Neuronal stem cell (in vitro differentiated cells): ENCODE measurements around the gene GPC5.

Experiments used
- DNase-seq: peaks from one replicate; pipeline ENCODE4 v3.0.0-alpha.2; 2013; ENCODE audit warnings: low spot score
- H2AFZ ChIP-seq: one replicate; pipeline ENCODE4 v1.6.1; 2013; ENCODE audit warnings: mild to moderate bottlenecking, low read length, inconsistent platforms
- H2AK5ac ChIP-seq: 2 replicates; pipeline ENCODE4 v1.6.1; 2013; ENCODE audit warnings: low read depth, mild to moderate bottlenecking, inconsistent platforms, low read length, moderate library complexity, mixed read lengths
- H2BK120ac ChIP-seq: 2 replicates; pipeline ENCODE4 v1.6.1; 2013; ENCODE audit warnings: low read depth, mild to moderate bottlenecking, inconsistent platforms, low read length, moderate library complexity, mixed read lengths
- H2BK12ac ChIP-seq: one replicate; pipeline ENCODE4 v1.6.1; 2013; ENCODE audit warnings: low read length, inconsistent platforms
- H2BK15ac ChIP-seq: 2 replicates; pipeline ENCODE4 v1.6.1; 2013; ENCODE audit warnings: mild to moderate bottlenecking, low read length, inconsistent platforms, mixed read lengths
- H2BK5ac ChIP-seq: one replicate; pipeline ENCODE4 v1.6.1; 2013; ENCODE audit warnings: inconsistent platforms, mild to moderate bottlenecking, low read length, moderate library complexity
- H3K14ac ChIP-seq: one replicate; pipeline ENCODE4 v1.6.1; 2013; ENCODE audit warnings: low read length, inconsistent platforms
- H3K18ac ChIP-seq: 2 replicates; pipeline ENCODE4 v1.6.1; 2013; ENCODE audit warnings: low read length, inconsistent platforms
- H3K23ac ChIP-seq: 2 replicates; pipeline ENCODE4 v1.6.1; 2013; ENCODE audit warnings: low read depth, mild to moderate bottlenecking, mixed read lengths, low read length, inconsistent platforms; ENCODE audit not compliant: poor library complexity
- H3K27ac ChIP-seq: replicated peaks from 3 replicates; pipeline ENCODE4 v1.5.1; 2013; ENCODE audit warnings: low read length, inconsistent platforms
- H3K27me3 ChIP-seq, 3 experiments: 2 replicates each; pipeline ENCODE4 v1.6.1; 2013; ENCODE audit warnings: low read length in 3 of 3, mild to moderate bottlenecking in 2 of 3, inconsistent platforms in 1 of 3, low read depth in 1 of 3, mixed read lengths in 1 of 3, moderate library complexity in 1 of 3; ENCODE audit not compliant: control insufficient read depth in 3 of 3, insufficient read depth in 3 of 3
- H3K36me3 ChIP-seq, 2 donors: replicated peaks in 1 of 2; 2 replicates each; pipeline ENCODE4 v1.6.1; 2013; ENCODE audit warnings: low read length in 2 of 2; ENCODE audit not compliant: control insufficient read depth in 2 of 2, insufficient read depth in 2 of 2
- H3K4ac ChIP-seq: 2 replicates; pipeline ENCODE4 v1.6.1; 2013; ENCODE audit warnings: inconsistent platforms, mild to moderate bottlenecking, low read length, moderate library complexity
- H3K4me1 ChIP-seq, 2 donors: 1 replicate in 1 of 2; 2 replicates in 1 of 2; pipeline ENCODE4 v1.6.1; 2013; ENCODE audit warnings: low read length in 2 of 2, low read depth in 1 of 2; ENCODE audit not compliant: control insufficient read depth in 2 of 2, insufficient read depth in 1 of 2
- H3K4me2 ChIP-seq: one replicate; pipeline ENCODE4 v1.6.1; 2013; ENCODE audit warnings: mild to moderate bottlenecking, low read length, inconsistent platforms; ENCODE audit not compliant: insufficient read depth, poor library complexity, severe bottlenecking
- H3K4me3 ChIP-seq, 2 donors: 2 replicates each; pipeline ENCODE4 v1.5.1; 2013; ENCODE audit warnings: low read length in 2 of 2, mild to moderate bottlenecking in 2 of 2, inconsistent platforms in 1 of 2, moderate library complexity in 1 of 2
- H3K79me1 ChIP-seq: one replicate; pipeline ENCODE4 v1.6.1; 2013; ENCODE audit warnings: low read depth, mild to moderate bottlenecking, inconsistent platforms, low read length, moderate library complexity
- H3K9ac ChIP-seq: one replicate; pipeline ENCODE4 v1.6.1; 2013; ENCODE audit warnings: mild to moderate bottlenecking, low read depth, low read length, inconsistent platforms; ENCODE audit not compliant: poor library complexity
- H3K9me3 ChIP-seq, 2 donors: replicated peaks in 1 of 2; 2 replicates each; pipeline versions ENCODE3 to v1.6.1; 2013; ENCODE audit warnings: low read length in 2 of 2, mild to moderate bottlenecking in 2 of 2, inconsistent platforms in 1 of 2, low read depth in 1 of 2, mixed read lengths in 1 of 2, moderate library complexity in 1 of 2; ENCODE audit not compliant: control insufficient read depth in 2 of 2, insufficient read depth in 1 of 2
- H4K8ac ChIP-seq: one replicate; pipeline ENCODE4 v1.6.1; 2013; ENCODE audit warnings: low read depth, mild to moderate bottlenecking, inconsistent platforms, low read length, moderate library complexity
- H4K91ac ChIP-seq: one replicate; pipeline ENCODE4 v1.6.1; 2013; ENCODE audit warnings: low read length, low read depth, mild to moderate bottlenecking, inconsistent platforms; ENCODE audit not compliant: poor library complexity
- WGBS, 2 donors: extraction: QIAGEN DNeasy Blood & Tissue Kit; methylation state at CpG; one replicate each; pipeline ENCODE4 v1.1.7; 2013; ENCODE audit warnings: missing lambda C conversion rate in 2 of 2, mixed read lengths in 1 of 2; ENCODE audit not compliant: insufficient read length in 2 of 2, insufficient replicate concordance in 1 of 2; ENCODE audit errors: extremely low coverage in 2 of 2; 5-methylcytosine and 5-hydroxymethylcytosine counted together

Gene GPC5

GRCh38 chr13:91930687-91931086, 532.3 kb downstream of the GPC5 start:
- H3K23ac ChIP-seq, result no peak overlapping the region
- no peak overlapping the region for H2AK5ac ChIP-seq
- H3K9me3 ChIP-seq, result no peaks in the 10 kb centered on the region
- no peak overlapping the region for H3K4me3 ChIP-seq
- no peak overlapping the region for H3K27ac ChIP-seq
- no peak overlapping the region for H2BK120ac ChIP-seq
- no peaks in the 10 kb centered on the region for H3K4me1 ChIP-seq
- no peak for DNase-seq
- no peak overlapping the region for H2BK12ac ChIP-seq
- no peak overlapping the region for H3K4me2 ChIP-seq
- H3K4ac ChIP-seq, result no peak overlapping the region
- no peak overlapping the region for H2AFZ ChIP-seq
- no peak overlapping the region for H2BK5ac ChIP-seq
- no peaks in the 10 kb centered on the region for H3K27me3 ChIP-seq
- no peak overlapping the region for H2BK15ac ChIP-seq
- H4K91ac ChIP-seq, result no peak overlapping the region
- no peak overlapping the region for H3K9ac ChIP-seq
- no peak overlapping the region for H3K14ac ChIP-seq
- no CpG with 5 or more reads among the region's 1 CpG for WGBS, 2 donors
- H3K36me3 ChIP-seq, result no peaks in the 10 kb centered on the region
- H4K8ac ChIP-seq, result no peak overlapping the region
- H3K79me1 ChIP-seq, result no peaks in the 10 kb centered on the region
- no peak overlapping the region for H3K18ac ChIP-seq

GRCh38 chr13:91934354-91934753, 535.9 kb downstream of the GPC5 start:
- no peak overlapping the region for H4K8ac ChIP-seq
- H2BK12ac ChIP-seq, result no peak overlapping the region
- H3K14ac ChIP-seq, result no peak overlapping the region
- no peak overlapping the region for H4K91ac ChIP-seq
- no peak overlapping the region for H2BK120ac ChIP-seq
- no peak overlapping the region for H2BK5ac ChIP-seq
- no peaks in the 10 kb centered on the region for H3K9me3 ChIP-seq
- no peak overlapping the region for H3K18ac ChIP-seq
- no peaks in the 10 kb centered on the region for H3K27me3 ChIP-seq
- H3K79me1 ChIP-seq, result no peaks in the 10 kb centered on the region
- H3K27ac ChIP-seq, result no peak overlapping the region
- H3K36me3 ChIP-seq, result no peaks in the 10 kb centered on the region
- H2AFZ ChIP-seq, result no peak overlapping the region
- H3K4me1 ChIP-seq, result no peaks in the 10 kb centered on the region
- DNase-seq, result no peak
- H3K4ac ChIP-seq, result no peak overlapping the region
- no peak overlapping the region for H3K4me2 ChIP-seq
- no peak overlapping the region for H2BK15ac ChIP-seq
- H3K23ac ChIP-seq, result no peak overlapping the region
- H3K9ac ChIP-seq, result no peak overlapping the region
- no peak overlapping the region for H2AK5ac ChIP-seq
- no CpG with 5 or more reads among the region's 4 CpGs for WGBS, 2 donors
- no peak overlapping the region for H3K4me3 ChIP-seq

GRCh38 chr13:91946498-91947070, 548.2 kb downstream of the GPC5 start:
- H2BK15ac ChIP-seq, result no peak overlapping the region
- H3K27ac ChIP-seq, result no peak overlapping the region
- H4K8ac ChIP-seq, result no peak overlapping the region
- no peaks in the 10 kb centered on the region for H3K4me1 ChIP-seq
- H2AFZ ChIP-seq, result no peak overlapping the region
- H4K91ac ChIP-seq, result no peak overlapping the region
- no peaks in the 10 kb centered on the region for H3K9me3 ChIP-seq
- no peak overlapping the region for H2AK5ac ChIP-seq
- H3K27me3 ChIP-seq, result no peaks in the 10 kb centered on the region
- no peak overlapping the region for H3K18ac ChIP-seq
- no peak overlapping the region for H3K4me3 ChIP-seq
- no peaks in the 10 kb centered on the region for H3K79me1 ChIP-seq
- H3K4me2 ChIP-seq, result no peak overlapping the region
- no peak overlapping the region for H2BK120ac ChIP-seq
- DNase-seq, result peak; percentile 26
- H3K23ac ChIP-seq, result no peak overlapping the region
- H3K4ac ChIP-seq, result no peak overlapping the region
- no peak overlapping the region for H3K9ac ChIP-seq
- no CpG with 5 or more reads among the region's 7 CpGs for WGBS, 2 donors
- no peak overlapping the region for H2BK12ac ChIP-seq
- H3K36me3 ChIP-seq, result no peaks in the 10 kb centered on the region
- H3K14ac ChIP-seq, result no peak overlapping the region
- H2BK5ac ChIP-seq, result no peak overlapping the region

- WGBS, 2 donors, result no CpG with 5 or more reads among the region's 1 CpG
Measured at GRCh38 chr13:91948736-91949135, 550.3 kb downstream of the GPC5 start.

More at GRCh38 chr13:91948736-91949135, 550.3 kb downstream of the GPC5 start:
- no peak for DNase-seq
- Histone ChIP-seq H3K23ac (no peak overlapping the region), H3K4me3 (no peak overlapping the region), H2BK5ac (no peak overlapping the region), H3K9me3 (no peaks in the 10 kb centered on the region), H3K14ac (no peak overlapping the region), H3K4me2 (no peak overlapping the region), H2BK15ac (no peak overlapping the region), H3K27me3 (no peaks in the 10 kb centered on the region), H3K79me1 (no peaks in the 10 kb centered on the region), H4K8ac (no peak overlapping the region), H3K4me1 (no peaks in the 10 kb centered on the region), H2AFZ (no peak overlapping the region), H3K36me3 (no peaks in the 10 kb centered on the region), H3K4ac (no peak overlapping the region), H2AK5ac (no peak overlapping the region), H3K27ac (no peak overlapping the region), H2BK120ac (no peak overlapping the region), H2BK12ac (no peak overlapping the region), H4K91ac (no peak overlapping the region), H3K18ac (no peak overlapping the region), H3K9ac (no peak overlapping the region)
